Endothelial cell of umbilical vein (primary cell): ENCODE results near the gene MUC22. TPM values are rescaled to one million over a fixed set of nuclear protein-coding genes. Genes with fewer than 3 reads are reported as not detected.

Source experiments
- BruUV-seq: library from RNA; stranded (reverse); fragments of 400-500 nt; replicated peaks from 2 replicates; lab custom pipeline; 2021; lab: Mats Ljungman, UMichigan
- CTCF ChIA-PET: fragments of 300-600, 350-600 bp; sonication (Branson Sonifier 250); formaldehyde crosslinking; loops from one replicate; lab custom pipeline; 2021; ENCODE audit warnings: antibody characterized with exemption, inconsistent platforms; lab: Charles Lee
- POLR2A ChIA-PET: fragments of 300-600, 350-600 bp; sonication (Branson Sonifier 250); formaldehyde crosslinking; loops from one replicate; lab custom pipeline; 2021; ENCODE audit warnings: antibody characterized with exemption, inconsistent platforms; lab: Charles Lee
- DNase-seq: peaks from one replicate; pipeline ENCODE4 v3.0.0-alpha.2; 2011; ENCODE audit warnings: low read depth, low spot score
- FAIRE-seq: peaks from 2 replicates; lab custom pipeline; 2011; peaks lifted over from hg19 to GRCh38; lab: Jason Lieb, UNC
- H2AFZ ChIP-seq: 2 replicates; pipeline ENCODE4 v1.6.0; 2012; ENCODE audit warnings: low read depth, low read length, control low read depth, inconsistent platforms
- H3K27ac ChIP-seq: 2 replicates; pipeline ENCODE4 v1.5.1; 2011; ENCODE audit warnings: low read depth, mild to moderate bottlenecking, control low read depth, low read length, moderate library complexity; ENCODE audit not compliant: insufficient read depth
- H3K27me3 ChIP-seq, 2 experiments: 2 replicates each; pipeline versions ENCODE4 v1.6.0 to v1.6.1; 2011; ENCODE audit warnings: low read length in 2 of 2, mixed read lengths in 1 of 2; ENCODE audit not compliant: control insufficient read depth in 2 of 2, insufficient read depth in 2 of 2
- H3K36me3 ChIP-seq, 2 experiments: 2 replicates in 1 of 2; 3 replicates in 1 of 2; pipeline ENCODE4 v1.5.1; 2011; ENCODE audit warnings: low read length in 2 of 2, mild to moderate bottlenecking in 1 of 2, moderate library complexity in 1 of 2; ENCODE audit not compliant: control insufficient read depth in 2 of 2, insufficient read depth in 2 of 2; ENCODE audit errors: extremely low read depth in 1 of 2
- H3K4me1 ChIP-seq: 3 replicates; pipeline ENCODE4 v1.5.1; 2011; ENCODE audit warnings: mild to moderate bottlenecking, low read length; ENCODE audit not compliant: control insufficient read depth, insufficient read depth; ENCODE audit errors: extremely low read depth
- H3K4me2 ChIP-seq: 2 replicates; pipeline ENCODE4 v1.6.1; 2011; ENCODE audit warnings: low read length, control low read depth, mixed read lengths; ENCODE audit not compliant: insufficient read depth
- H3K4me3 ChIP-seq, 3 experiments: fragments of 200-600 bp in 1 of 3; sonication (generic), shearing (Covaris generic) in 1 of 3; replicated peaks in 1 of 3; 2 replicates each; pipeline ENCODE4 v1.5.1; 2011 to 2016; ENCODE audit warnings: control low read depth in 3 of 3, low read length in 3 of 3, mild to moderate bottlenecking in 2 of 3, inconsistent platforms in 1 of 3, low read depth in 1 of 3, moderate library complexity in 1 of 3; ENCODE audit not compliant: insufficient read depth in 1 of 3
- H3K79me2 ChIP-seq: 2 replicates; pipeline ENCODE4 v1.6.0; 2012; ENCODE audit warnings: low read length, inconsistent platforms; ENCODE audit not compliant: control insufficient read depth, insufficient read depth
- H3K9ac ChIP-seq: replicated peaks from 2 replicates; pipeline ENCODE3; 2011; ENCODE audit warnings: low read length, control low read depth; ENCODE audit not compliant: insufficient read depth; ENCODE audit errors: extremely low read depth
- H3K9me1 ChIP-seq: replicated peaks from 3 replicates; pipeline ENCODE4 v1.6.0; 2011; ENCODE audit warnings: mild to moderate bottlenecking, low read length; ENCODE audit not compliant: control insufficient read depth, insufficient read depth; ENCODE audit errors: extremely low read depth
- H3K9me3 ChIP-seq: replicated peaks from 2 replicates; pipeline ENCODE4 v1.5.1; 2012; ENCODE audit warnings: low read length, inconsistent platforms; ENCODE audit not compliant: control insufficient read depth, insufficient read depth
- H4K20me1 ChIP-seq: replicated peaks from 2 replicates; pipeline ENCODE3; 2011; ENCODE audit warnings: mild to moderate bottlenecking, low read length; ENCODE audit not compliant: control insufficient read depth, insufficient read depth; ENCODE audit errors: extremely low read depth
- EZH2 ChIP-seq: IDR thresholded peaks from 2 replicates; pipeline ENCODE4 v1.6.1; 2012; ENCODE audit warnings: borderline replicate concordance, low read depth, mild to moderate bottlenecking, moderate library complexity, low read length, inconsistent platforms; ENCODE audit not compliant: severe bottlenecking
- GATA2 ChIP-seq: IDR thresholded peaks from 2 replicates; pipeline ENCODE4 v1.7.0; 2011; ENCODE audit warnings: low read depth, mild to moderate bottlenecking, moderate library complexity, mixed read lengths, low read length; ENCODE audit not compliant: insufficient read length, insufficient read depth
- JUN ChIP-seq: IDR thresholded peaks from 2 replicates; pipeline ENCODE4 v1.6.1; 2011; ENCODE audit warnings: borderline replicate concordance, low read depth; ENCODE audit not compliant: insufficient read length, insufficient read depth
- MAX ChIP-seq: IDR thresholded peaks from 2 replicates; pipeline ENCODE4 v1.6.1; 2011; ENCODE audit not compliant: insufficient read depth, insufficient read length
- MYC ChIP-seq: IDR thresholded peaks from one replicate; pipeline ENCODE4 v1.6.1; 2011; ENCODE audit warnings: mild to moderate bottlenecking, low read depth, low read length
- POLR2A ChIP-seq: IDR thresholded peaks from 2 replicates; pipeline ENCODE4 v1.6.1; 2012; ENCODE audit warnings: low read depth, mild to moderate bottlenecking, control low read depth, low read length
- POLR2AphosphoS5 ChIP-seq: IDR thresholded peaks from 2 replicates; pipeline ENCODE4 v1.6.1; 2012; ENCODE audit warnings: low read depth, mild to moderate bottlenecking, control low read depth, low read length, moderate library complexity; ENCODE audit not compliant: insufficient read depth
- dilution Hi-C: fragments of 300-500 bp; cut with MboI; formaldehyde crosslinking; loops from one replicate; pipeline ENCODE4 v1.15.0; 2019; ENCODE audit warnings: low sequenced_read_pairs; ENCODE audit not compliant: extremely low pct_ligation_motif_present
- intact Hi-C: fragments of 100-400 bp; cut with micrococcal nuclease; formaldehyde crosslinking; loops from one replicate; pipeline ENCODE4 v1.10.0; 2022
- polyA plus RNA-seq, 4 experiments: library from polyadenylated mRNA; depleted of rRNA in 3 of 4; stranded (reverse) in 3 of 4; unstranded in 1 of 4; fragments of >200 nt; gene quantifications; 2 replicates each; pipeline versions ENCODE4 v1.2.1 to v1.2.3, GENCODE V29; 2011 to 2012; ENCODE audit warnings: missing spikeins in 1 of 4
- total RNA-seq: library from RNA; stranded (reverse); gene quantifications from 2 replicates; pipeline ENCODE4 v1.2.3, GENCODE V29; 2021

MUC22 gene
- total and polyA plus RNA-seq, 2 donors (not counting 3 experiments of a cell fraction or from before 2014, with no cell fraction given): not detected

- H3K4me3 ChIP-seq: no peak overlapping the region
- H3K9me1 ChIP-seq: no peaks in the 10 kb centered on the region
- FAIRE-seq (no peak), DNase-seq (no peak)
- H3K9ac ChIP-seq: no peak overlapping the region
- BruUV-seq: no TSS peak
- H3K36me3 ChIP-seq: no peaks in the 10 kb centered on the region
- peaks cover 0 to 7% of the 10 kb centered on the region in 2 experiments for H3K27me3 ChIP-seq
- POLR2A ChIA-PET: no interaction called here
- H3K27ac ChIP-seq: no peak overlapping the region
- intact Hi-C loops (no loop called here), dilution Hi-C loops (no loop called here)
- H4K20me1 ChIP-seq: no peaks in the 10 kb centered on the region
- no peaks in the 10 kb centered on the region for H3K9me3 ChIP-seq
- no peaks in the 10 kb centered on the region for H3K79me2 ChIP-seq
- no peak overlapping the region for H2AFZ ChIP-seq
- TF ChIP-seq GATA2: no peak
- no peak for TF ChIP-seq EZH2
- TF ChIP-seq MAX: no peak
- TF ChIP-seq POLR2AphosphoS5: no peak
- no peak for TF ChIP-seq POLR2A
- H3K4me1 ChIP-seq: no peaks in the 10 kb centered on the region
- CTCF ChIA-PET: no interaction called here
- no peak overlapping the region for H3K4me2 ChIP-seq
These were observed 8.9 kb upstream of the MUC22 start for GRCh38 chr6:31001281-31001888.

- no peak for DNase-seq
- no peaks in the 10 kb centered on the region for H3K79me2 ChIP-seq
- no peak for FAIRE-seq
- intact Hi-C loops (no loop called here), dilution Hi-C loops (no loop called here)
- no peaks in the 10 kb centered on the region for H3K9me3 ChIP-seq
- H3K27me3 ChIP-seq: peaks cover 4 to 10% of the 10 kb centered on the region in 2 experiments
- H3K9me1 ChIP-seq: no peaks in the 10 kb centered on the region
- no peak overlapping the region for H3K4me2 ChIP-seq
- H3K27ac ChIP-seq: no peak overlapping the region
- BruUV-seq: no TSS peak
- H3K36me3 ChIP-seq: no peaks in the 10 kb centered on the region
- TF ChIP-seq EZH2 (no peak), POLR2A (no peak), MYC (no peak), GATA2 (no peak), JUN (no peak)
- no peak overlapping the region for H3K4me3 ChIP-seq
- POLR2A ChIA-PET: no interaction called here
- CTCF ChIA-PET: interaction anchor here (1.0 to 1.4 kb wide), 3 partner anchors 10 to 40 kb away, joined by 3 read pairs; no protein-coding TSS in a partner anchor
- H3K9ac ChIP-seq: no peak overlapping the region
- no peaks in the 10 kb centered on the region for H3K4me1 ChIP-seq
- H4K20me1 ChIP-seq: no peaks in the 10 kb centered on the region
- H2AFZ ChIP-seq: no peak overlapping the region
These were observed 7.8 kb upstream of the MUC22 start for GRCh38 chr6:31002471-31002870.
